Nephron progenitor cell (in vitro differentiated cells): ENCODE results near the gene NAXD.
A peak's percentile ranks its signal among the peaks of the same experiment; 100 is the strongest.

ENCODE experiments used
- DNase-seq: peaks from one replicate; pipeline ENCODE4 v3.0.0; 2021
- H3K27ac Mint-ChIP-seq: 2 replicates; pipeline ENCODE4 v1.8.0; 2021; ENCODE audit warnings: mild to moderate bottlenecking, moderate library complexity, mixed read lengths
- H3K27me3 Mint-ChIP-seq: 2 replicates; pipeline ENCODE4 v1.8.0; 2021; ENCODE audit warnings: mild to moderate bottlenecking, low read depth, mixed read lengths; ENCODE audit not compliant: poor library complexity
- H3K36me3 Mint-ChIP-seq: 2 replicates; pipeline ENCODE4 v1.8.0; 2021; ENCODE audit warnings: low read depth, mixed read lengths
- H3K4me1 Mint-ChIP-seq: 2 replicates; pipeline ENCODE4 v1.8.0; 2021; ENCODE audit warnings: mixed read lengths
- H3K4me3 Mint-ChIP-seq: 2 replicates; pipeline ENCODE4 v1.8.0; 2021; ENCODE audit warnings: mild to moderate bottlenecking, moderate library complexity, mixed read lengths
- H3K9me3 Mint-ChIP-seq: 2 replicates; pipeline ENCODE4 v1.8.0; 2021; ENCODE audit warnings: mild to moderate bottlenecking, moderate library complexity, mixed read lengths
- CTCF ChIP-seq: fragments of 200-600 bp; sonication (generic); IDR thresholded peaks from 2 replicates; pipeline ENCODE4 v1.5.0; 2021; ENCODE audit warnings: antibody characterized with exemption

The NAXD gene

GRCh38 chr13:110572778-110573118, 42.6 kb upstream of the NAXD start:
- Mint-ChIP-seq H3K36me3 (peaks cover 8% of the 10 kb centered on the region), H3K4me1 (peaks cover 81% of the 10 kb centered on the region), H3K9me3 (peaks cover 10% of the 10 kb centered on the region), H3K4me3 (no peak overlapping the region), H3K27ac (no peak overlapping the region), H3K27me3 (peaks cover 19% of the 10 kb centered on the region)
- TF ChIP-seq CTCF: no peak
- DNase-seq: no peak

- no peak overlapping the region for H3K4me3 Mint-ChIP-seq
- H3K4me1 Mint-ChIP-seq: peaks cover 77% of the 10 kb centered on the region
- H3K36me3 Mint-ChIP-seq: no peaks in the 10 kb centered on the region
- DNase-seq: no peak
- H3K27ac Mint-ChIP-seq: no peak overlapping the region
- TF ChIP-seq CTCF: no peak
- H3K27me3 Mint-ChIP-seq: peaks cover 16% of the 10 kb centered on the region
- H3K9me3 Mint-ChIP-seq: no peaks in the 10 kb centered on the region
Measured at GRCh38 chr13:110574161-110574560, 41.2 kb upstream of the NAXD start.

- peak overlapping the region; percentile 46 for H3K27ac Mint-ChIP-seq
- peak; percentile 34 for DNase-seq
- H3K27me3 Mint-ChIP-seq: peaks cover 9% of the 10 kb centered on the region
- H3K36me3 Mint-ChIP-seq: no peaks in the 10 kb centered on the region
- no peak for TF ChIP-seq CTCF
- H3K9me3 Mint-ChIP-seq: no peaks in the 10 kb centered on the region
- peaks cover 67% of the 10 kb centered on the region for H3K4me1 Mint-ChIP-seq
- H3K4me3 Mint-ChIP-seq: peak overlapping the region; percentile 45
Measured at GRCh38 chr13:110575322-110576069, 39.8 kb upstream of the NAXD start.

GRCh38 chr13:110576070-110576394, 39.3 kb upstream of the NAXD start:
- no peaks in the 10 kb centered on the region for H3K36me3 Mint-ChIP-seq
- no peak overlapping the region for H3K27ac Mint-ChIP-seq
- H3K9me3 Mint-ChIP-seq: no peaks in the 10 kb centered on the region

GRCh38 chr13:110576736-110577476, 38.4 kb upstream of the NAXD start:
- Mint-ChIP-seq H3K36me3 (no peaks in the 10 kb centered on the region), H3K9me3 (no peaks in the 10 kb centered on the region), H3K4me1 (peaks cover 64% of the 10 kb centered on the region), H3K27me3 (peaks cover 9% of the 10 kb centered on the region), H3K4me3 (no peak overlapping the region), H3K27ac (no peak overlapping the region)
- DNase-seq: no peak
- no peak for TF ChIP-seq CTCF

More at GRCh38 chr13:110576070-110576394, 39.3 kb upstream of the NAXD start:
- Mint-ChIP-seq H3K4me1 (peaks cover 67% of the 10 kb centered on the region), H3K27me3 (peaks cover 9% of the 10 kb centered on the region), H3K4me3 (no peak overlapping the region)
- TF ChIP-seq CTCF: no peak
- no peak for DNase-seq

GRCh38 chr13:110578363-110578762, 37.0 kb upstream of the NAXD start:
- no peak for TF ChIP-seq CTCF
- H3K36me3 Mint-ChIP-seq: no peaks in the 10 kb centered on the region
- no peak for DNase-seq
- H3K27me3 Mint-ChIP-seq: peaks cover 6% of the 10 kb centered on the region
- H3K4me3 Mint-ChIP-seq: no peak overlapping the region
- H3K27ac Mint-ChIP-seq: no peak overlapping the region
- no peaks in the 10 kb centered on the region for H3K9me3 Mint-ChIP-seq
- H3K4me1 Mint-ChIP-seq: peaks cover 65% of the 10 kb centered on the region
